ENCODE data around the gene COMMD1.

- no peak for TF ChIP-seq POLR2AphosphoS5 (IDR thresholded peaks at IDR 0.05)
- TF ChIP-seq RAD21 (conservative IDR thresholded peaks at IDR 0.05): no peak
Measured at GRCh38 chr2:62133320-62133823, 227.9 kb downstream of the COMMD1 start.
